ENCODE measurements around the gene TTR. TPM values are rescaled to one million over a fixed set of nuclear protein-coding genes. Genes with fewer than 3 reads are reported as not detected.

The TTR gene
- total and polyA plus RNA-seq, 12 donors, result 0.25 to 1.6 (median 0.82) TPM; not detected in 6

- Histone ChIP-seq H3K27me3 (no peaks in the 10 kb centered on the region), H3K4me3 (no peak overlapping the region), H3K36me3 (replicated peaks in 1 of 2) (no peaks in the 10 kb centered on the region), H3K9me3 (replicated peaks in 1 of 3) (no peaks in the 10 kb centered on the region), H3K4me1 (replicated peaks in 1 of 2) (peaks cover 0 to 4% of the 10 kb centered on the region in 2 donors), H3K27ac (no peak overlapping the region)
- 56 to 77% (median 64%) methylated on average over 5 of the region's 5 CpGs for WGBS, 4 donors
- TF ChIP-seq, protein P1, sequence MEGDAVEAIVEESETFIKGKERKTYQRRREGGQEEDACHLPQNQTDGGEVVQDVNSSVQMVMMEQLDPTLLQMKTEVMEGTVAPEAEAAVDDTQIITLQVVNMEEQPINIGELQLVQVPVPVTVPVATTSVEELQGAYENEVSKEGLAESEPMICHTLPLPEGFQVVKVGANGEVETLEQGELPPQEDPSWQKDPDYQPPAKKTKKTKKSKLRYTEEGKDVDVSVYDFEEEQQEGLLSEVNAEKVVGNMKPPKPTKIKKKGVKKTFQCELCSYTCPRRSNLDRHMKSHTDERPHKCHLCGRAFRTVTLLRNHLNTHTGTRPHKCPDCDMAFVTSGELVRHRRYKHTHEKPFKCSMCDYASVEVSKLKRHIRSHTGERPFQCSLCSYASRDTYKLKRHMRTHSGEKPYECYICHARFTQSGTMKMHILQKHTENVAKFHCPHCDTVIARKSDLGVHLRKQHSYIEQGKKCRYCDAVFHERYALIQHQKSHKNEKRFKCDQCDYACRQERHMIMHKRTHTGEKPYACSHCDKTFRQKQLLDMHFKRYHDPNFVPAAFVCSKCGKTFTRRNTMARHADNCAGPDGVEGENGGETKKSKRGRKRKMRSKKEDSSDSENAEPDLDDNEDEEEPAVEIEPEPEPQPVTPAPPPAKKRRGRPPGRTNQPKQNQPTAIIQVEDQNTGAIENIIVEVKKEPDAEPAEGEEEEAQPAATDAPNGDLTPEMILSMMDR (IDR thresholded peaks at IDR 0.05), result no peak
- no peak for TF ChIP-seq POLR2A (IDR thresholded peaks at IDR 0.05)
- intact Hi-C loops (cut with DNase I), result no loop called here
- no peak for DNase-seq
Observed at GRCh38 chr18:31607384-31607783, 15.7 kb downstream of the TTR start.

- Histone ChIP-seq H3K9me3 (replicated peaks in 1 of 3) (no peaks in the 10 kb centered on the region), H3K27ac (no peak overlapping the region), H3K4me1 (replicated peaks in 1 of 2) (no peaks in the 10 kb centered on the region), H3K27me3 (no peaks in the 10 kb centered on the region), H3K36me3 (replicated peaks in 1 of 2) (no peaks in the 10 kb centered on the region), H3K4me3 (no peak overlapping the region)
- intact Hi-C loops (cut with DNase I), result no loop called here
- TF ChIP-seq, protein P1 (IDR thresholded peaks at IDR 0.05), result no peak
- no peak for TF ChIP-seq POLR2A (IDR thresholded peaks at IDR 0.05)
- WGBS, 4 donors, result 31 to 63% (median 46%) methylated on average over 2 of the region's 2 CpGs
- DNase-seq, result no peak
Observed at GRCh38 chr18:31609886-31610285, 18.2 kb downstream of the TTR start.

- Histone ChIP-seq H3K4me3 (no peak overlapping the region), H3K36me3 (replicated peaks in 1 of 2) (no peaks in the 10 kb centered on the region), H3K9me3 (replicated peaks in 1 of 3) (no peaks in the 10 kb centered on the region), H3K27ac (no peak overlapping the region), H3K27me3 (no peaks in the 10 kb centered on the region), H3K4me1 (replicated peaks in 1 of 2) (no peaks in the 10 kb centered on the region)
- WGBS, 4 donors, result 65 to 71% (median 66%) methylated on average over 8 of the region's 8 CpGs
- TF ChIP-seq, protein P1 (IDR thresholded peaks at IDR 0.05), result peak in 4 of 6 experiments; percentile 8 to 22 (median 16)
- TF ChIP-seq POLR2A (IDR thresholded peaks at IDR 0.05), result no peak
- intact Hi-C loops (cut with DNase I), result no loop called here
- DNase-seq, result peak in 2 of 7 donors; percentile 24 to 54
Observed at GRCh38 chr18:31610286-31611205, 18.9 kb downstream of the TTR start.

GRCh38 chr18:31611511-31611910, 19.8 kb downstream of the TTR start:
- intact Hi-C loops (cut with DNase I), result no loop called here
- Histone ChIP-seq H3K9me3 (replicated peaks in 1 of 3) (no peaks in the 10 kb centered on the region), H3K27ac (no peak overlapping the region), H3K36me3 (replicated peaks in 1 of 2) (no peaks in the 10 kb centered on the region), H3K4me1 (replicated peaks in 1 of 2) (no peaks in the 10 kb centered on the region), H3K27me3 (no peaks in the 10 kb centered on the region), H3K4me3 (no peak overlapping the region)
- DNase-seq, result no peak
- 73 to 86% (median 83%) methylated on average over 5 of the region's 5 CpGs for WGBS, 4 donors
- no peak for TF ChIP-seq POLR2A (IDR thresholded peaks at IDR 0.05)
- TF ChIP-seq, protein P1 (IDR thresholded peaks at IDR 0.05), result no peak

All from adrenal gland (tissue), 12 donors.